ENCODE data around the gene OPCML.

OPCML gene

GRCh38 chr11:133222425-133223330, 309.6 kb downstream of the OPCML start:
- no peak for TF ChIP-seq CTCF (IDR thresholded peaks at IDR 0.05; ENCODE audit: unreplicated experiment in 3 of 3)
- H3K4me1 Mint-ChIP-seq, result no peaks in the 10 kb centered on the region

GRCh38 chr11:133219543-133219942, 312.8 kb downstream of the OPCML start:
- no peaks in the 10 kb centered on the region for H3K9me3 Mint-ChIP-seq
- H3K4me1 Mint-ChIP-seq, result no peaks in the 10 kb centered on the region
- H3K27ac Mint-ChIP-seq, result no peak overlapping the region
- H3K36me3 Mint-ChIP-seq (ENCODE audit: low read depth), result no peaks in the 10 kb centered on the region
- no peak for TF ChIP-seq CTCF (IDR thresholded peaks at IDR 0.05; ENCODE audit: unreplicated experiment in 3 of 3)
- peaks cover 44% of the 10 kb centered on the region for H3K27me3 Mint-ChIP-seq (ENCODE audit: low read depth)
- H3K4me3 Mint-ChIP-seq, result no peak overlapping the region

More at GRCh38 chr11:133222425-133223330, 309.6 kb downstream of the OPCML start:
- no peak overlapping the region for H3K27ac Mint-ChIP-seq
- H3K27me3 Mint-ChIP-seq (ENCODE audit: low read depth), result peaks cover 57% of the 10 kb centered on the region
- no peaks in the 10 kb centered on the region for H3K9me3 Mint-ChIP-seq
- H3K4me3 Mint-ChIP-seq, result peak overlapping the region in 1 of 3 experiments; percentile 4
- no peaks in the 10 kb centered on the region for H3K36me3 Mint-ChIP-seq (ENCODE audit: low read depth)

GRCh38 chr11:133216813-133217212, 315.5 kb downstream of the OPCML start:
- TF ChIP-seq CTCF (IDR thresholded peaks at IDR 0.05; ENCODE audit: unreplicated experiment in 3 of 3), result no peak
- Mint-ChIP-seq H3K4me3 (no peak overlapping the region), H3K9me3 (no peaks in the 10 kb centered on the region), H3K27ac (no peak overlapping the region), H3K36me3 (ENCODE audit: low read depth) (no peaks in the 10 kb centered on the region), H3K4me1 (no peaks in the 10 kb centered on the region), H3K27me3 (ENCODE audit: low read depth) (peaks cover 26% of the 10 kb centered on the region)

- no peak for TF ChIP-seq CTCF (IDR thresholded peaks at IDR 0.05; ENCODE audit: unreplicated experiment in 3 of 3)
- Mint-ChIP-seq H3K4me3 (no peak overlapping the region), H3K9me3 (no peaks in the 10 kb centered on the region), H3K4me1 (no peaks in the 10 kb centered on the region), H3K27me3 (ENCODE audit: low read depth) (peaks cover 28% of the 10 kb centered on the region), H3K27ac (peak overlapping the region in 1 of 3 experiments; percentile 27), H3K36me3 (ENCODE audit: low read depth) (no peaks in the 10 kb centered on the region)
Observed at GRCh38 chr11:133215596-133216230, 316.6 kb downstream of the OPCML start.

GRCh38 chr11:133214646-133215045, 317.7 kb downstream of the OPCML start:
- H3K27ac Mint-ChIP-seq, result no peak overlapping the region
- H3K9me3 Mint-ChIP-seq, result no peaks in the 10 kb centered on the region
- H3K27me3 Mint-ChIP-seq (ENCODE audit: low read depth), result peaks cover 20% of the 10 kb centered on the region
- H3K4me3 Mint-ChIP-seq, result no peak overlapping the region
- H3K4me1 Mint-ChIP-seq, result no peaks in the 10 kb centered on the region
- H3K36me3 Mint-ChIP-seq (ENCODE audit: low read depth), result no peaks in the 10 kb centered on the region
- TF ChIP-seq CTCF (IDR thresholded peaks at IDR 0.05; ENCODE audit: unreplicated experiment in 3 of 3), result no peak
